Esophagus muscularis mucosa (tissue), 4 donors: ENCODE measurements around the gene CPT1C.

Experiments used
- CTCF ChIP-seq, 3 experiments: fragments of 200-600 bp in 2 of 3; fragments of 450-650 bp in 1 of 3; sonication (generic) in 2 of 3; IDR thresholded peaks; one replicate each; pipeline ENCODE4 v1.5.1; 2017 to 2019; ENCODE audit warnings: antibody characterized with exemption in 3 of 3, mild to moderate bottlenecking in 2 of 3, moderate library complexity in 1 of 3
- EP300 ChIP-seq: sonication (generic); formaldehyde crosslinking; IDR thresholded peaks from one replicate; pipeline ENCODE4 v1.6.1; 2017; ENCODE audit warnings: antibody characterized with exemption
- POLR2A ChIP-seq: fragments of 450-650 bp; IDR thresholded peaks from one replicate; pipeline ENCODE4 v1.6.1; 2017; ENCODE audit warnings: antibody characterized with exemption, moderate library complexity, mild to moderate bottlenecking, low read depth
- POLR2AphosphoS5 ChIP-seq, 2 donors: sonication (generic); formaldehyde crosslinking; IDR thresholded peaks; one replicate each; pipeline ENCODE4 v1.6.1; 2017; ENCODE audit warnings: antibody characterized with exemption in 2 of 2

DNA sequence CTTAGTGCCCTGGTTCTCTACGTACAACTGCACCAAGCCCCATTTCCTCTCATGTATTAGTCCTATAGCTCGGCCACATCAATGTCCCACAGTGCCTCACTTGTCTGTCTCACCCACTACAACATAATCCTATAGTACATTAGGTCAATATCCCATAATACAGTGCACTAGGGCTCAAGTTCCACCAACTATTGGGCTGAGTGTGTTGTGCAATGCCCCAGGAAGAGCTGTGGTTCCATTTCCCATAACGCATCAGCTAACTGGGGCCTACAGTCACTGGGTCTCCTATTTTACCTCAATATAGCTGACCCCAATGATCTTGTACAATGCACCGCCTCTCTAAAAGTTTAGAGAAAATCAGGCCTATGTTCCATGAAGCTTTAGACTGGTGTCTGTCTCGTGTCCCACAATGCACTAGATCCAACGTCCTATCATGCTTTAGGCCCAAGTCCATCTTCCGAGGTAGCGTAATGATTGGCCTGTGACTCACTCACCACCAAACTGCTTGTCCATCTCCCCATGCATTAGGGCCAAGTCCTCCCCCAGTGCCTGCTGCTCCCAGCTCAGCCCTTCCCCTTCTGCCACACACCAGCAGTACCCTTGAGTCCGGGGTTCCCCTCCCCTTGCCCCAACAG lies 50.4 kb downstream of the CPT1C start:
- TF ChIP-seq CTCF (IDR thresholded peaks at IDR 0.05): no peak
- no peak for TF ChIP-seq EP300
- TF ChIP-seq POLR2AphosphoS5 (IDR thresholded peaks at IDR 0.05): no peak
- no peak for TF ChIP-seq POLR2A
